Smooth muscle cell (in vitro differentiated cells): Measurements from ENCODE around the gene MYL12B. TPM values are rescaled to one million over a fixed set of nuclear protein-coding genes. Genes with fewer than 3 reads are reported as not detected.

Experiments used
- DNase-seq: peaks from one replicate; lab custom pipeline; 2025; ENCODE audit not compliant: unreplicated experiment; lab: John Stamatoyannopoulos, UW
- H2AFZ ChIP-seq: fragments of 200-600 bp; sonication (generic); 2 replicates; pipeline ENCODE4 v1.6.0; 2016; ENCODE audit warnings: antibody characterized with exemption, low read depth, mild to moderate bottlenecking
- H3F3A ChIP-seq: fragments of 200-600 bp; sonication (generic); 2 replicates; pipeline ENCODE4 v1.6.0; 2017; ENCODE audit warnings: antibody characterized with exemption, low read depth
- H3K27ac ChIP-seq: fragments of 200-600 bp; sonication (generic); 2 replicates; pipeline ENCODE4 v1.5.1; 2016; ENCODE audit warnings: low read depth, mild to moderate bottlenecking
- H3K27me3 ChIP-seq: fragments of 200-600 bp; sonication (generic); 2 replicates; pipeline ENCODE4 v1.6.1; 2016; ENCODE audit warnings: low read depth, mild to moderate bottlenecking
- H3K36me3 ChIP-seq: fragments of 200-600 bp; sonication (generic); 2 replicates; pipeline ENCODE4 v1.5.1; 2016; ENCODE audit warnings: low read depth
- H3K4me1 ChIP-seq: fragments of 200-600 bp; sonication (generic); 2 replicates; pipeline ENCODE4 v1.5.1; 2016; ENCODE audit warnings: low read depth
- H3K4me2 ChIP-seq: fragments of 200-600 bp; sonication (generic); 2 replicates; pipeline ENCODE4 v1.6.0; 2016; ENCODE audit warnings: mild to moderate bottlenecking
- H3K4me3 ChIP-seq: fragments of 200-600 bp; sonication (generic); 2 replicates; pipeline ENCODE4 v1.5.1; 2016; ENCODE audit warnings: mild to moderate bottlenecking
- H3K79me2 ChIP-seq: fragments of 200-600 bp; sonication (generic); 2 replicates; pipeline ENCODE4 v1.6.0; 2016; ENCODE audit warnings: low read depth, mild to moderate bottlenecking
- H3K9ac ChIP-seq: fragments of 200-600 bp; sonication (generic); 2 replicates; pipeline ENCODE4 v1.6.0; 2016; ENCODE audit warnings: low read depth
- H3K9me3 ChIP-seq: fragments of 200-600 bp; sonication (generic); replicated peaks from 2 replicates; pipeline ENCODE4 v1.5.1; 2016; ENCODE audit warnings: low read depth
- H4K20me1 ChIP-seq: fragments of 200-600 bp; sonication (generic); 2 replicates; pipeline ENCODE4 v1.6.0; 2016; ENCODE audit warnings: low read depth
- WGBS: methylation state at CpG from one replicate; pipeline ENCODE4 v1.1.7; 2016; ENCODE audit warnings: low lambda C conversion rate; 5-methylcytosine and 5-hydroxymethylcytosine counted together
- polyA plus RNA-seq: library from polyadenylated mRNA; unstranded; fragments of >200 nt; fragmentation: Nextera tagmentation; extraction: Ambion mirVana; gene quantifications from 2 replicates; pipeline ENCODE4 v1.2.1, GENCODE V29; 2016
- total RNA-seq: library from RNA; depleted of rRNA; stranded (reverse); fragments of >200 nt; gene quantifications from 2 replicates; pipeline ENCODE4 v1.2.3, GENCODE V29; 2014
- TF ChIP-seq, protein P1 (sequence below): fragments of 200-600 bp; sonication (generic); IDR thresholded peaks from 2 replicates; pipeline ENCODE4 v1.5.1; 2017; ENCODE audit warnings: borderline replicate concordance, mild to moderate bottlenecking, antibody characterized with exemption; ENCODE audit not compliant: insufficient read depth, poor library complexity, severe bottlenecking

Gene MYL12B
- total and polyA plus RNA-seq, 2 experiments from 2014 or later: 368 to 498 TPM

DNA sequence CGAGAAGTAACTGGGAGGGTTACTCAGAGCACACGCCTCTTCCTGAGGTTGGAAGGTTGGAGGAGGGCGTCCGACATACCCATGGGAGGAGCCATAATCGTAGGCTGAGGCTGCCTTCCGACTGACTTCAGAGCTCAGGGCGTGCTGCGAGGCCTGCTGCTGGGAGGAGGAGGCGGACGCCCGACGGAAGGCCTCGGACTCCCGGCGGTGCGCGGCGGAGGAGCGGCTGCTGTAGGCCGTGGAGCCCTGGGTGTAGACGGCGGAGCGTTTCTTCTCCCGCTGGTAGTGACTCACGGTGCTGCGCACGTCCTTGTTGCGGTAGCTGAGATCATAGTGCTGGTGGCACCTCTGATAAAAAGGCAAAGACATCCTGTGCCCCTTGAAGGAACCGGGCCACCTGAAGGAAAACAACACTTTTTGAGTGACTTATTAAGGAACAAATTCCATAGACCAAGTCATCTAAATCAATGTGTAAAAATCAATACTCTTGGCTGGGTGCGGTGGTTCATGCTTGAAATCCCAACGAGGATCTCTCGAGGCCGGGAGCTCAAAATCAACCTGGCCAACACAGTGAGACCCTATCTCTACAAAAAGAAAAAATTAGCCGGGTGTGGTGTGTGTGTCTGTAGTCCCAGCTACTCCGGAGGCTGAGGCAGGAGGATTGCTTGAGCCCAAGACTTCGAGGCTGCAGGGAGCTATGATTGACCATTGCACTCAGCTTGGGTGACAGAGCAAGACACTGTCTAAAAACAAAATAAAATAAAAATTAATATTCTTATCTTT, 46.9 kb upstream of the MYL12B start:
- TF ChIP-seq, protein P1, sequence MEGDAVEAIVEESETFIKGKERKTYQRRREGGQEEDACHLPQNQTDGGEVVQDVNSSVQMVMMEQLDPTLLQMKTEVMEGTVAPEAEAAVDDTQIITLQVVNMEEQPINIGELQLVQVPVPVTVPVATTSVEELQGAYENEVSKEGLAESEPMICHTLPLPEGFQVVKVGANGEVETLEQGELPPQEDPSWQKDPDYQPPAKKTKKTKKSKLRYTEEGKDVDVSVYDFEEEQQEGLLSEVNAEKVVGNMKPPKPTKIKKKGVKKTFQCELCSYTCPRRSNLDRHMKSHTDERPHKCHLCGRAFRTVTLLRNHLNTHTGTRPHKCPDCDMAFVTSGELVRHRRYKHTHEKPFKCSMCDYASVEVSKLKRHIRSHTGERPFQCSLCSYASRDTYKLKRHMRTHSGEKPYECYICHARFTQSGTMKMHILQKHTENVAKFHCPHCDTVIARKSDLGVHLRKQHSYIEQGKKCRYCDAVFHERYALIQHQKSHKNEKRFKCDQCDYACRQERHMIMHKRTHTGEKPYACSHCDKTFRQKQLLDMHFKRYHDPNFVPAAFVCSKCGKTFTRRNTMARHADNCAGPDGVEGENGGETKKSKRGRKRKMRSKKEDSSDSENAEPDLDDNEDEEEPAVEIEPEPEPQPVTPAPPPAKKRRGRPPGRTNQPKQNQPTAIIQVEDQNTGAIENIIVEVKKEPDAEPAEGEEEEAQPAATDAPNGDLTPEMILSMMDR: no peak
- no peak overlapping the region for H3K4me3 ChIP-seq
- H2AFZ ChIP-seq: no peak overlapping the region
- H3K79me2 ChIP-seq: no peaks in the 10 kb centered on the region
- peaks cover 8% of the 10 kb centered on the region for H3K4me1 ChIP-seq
- DNase-seq: no peak
- no peaks in the 10 kb centered on the region for H4K20me1 ChIP-seq
- WGBS: 98% methylated on average over 36 of the region's 36 CpGs
- no peak overlapping the region for H3K9ac ChIP-seq
- H3K36me3 ChIP-seq: no peaks in the 10 kb centered on the region
- no peaks in the 10 kb centered on the region for H3K9me3 ChIP-seq
- H3K27me3 ChIP-seq: no peaks in the 10 kb centered on the region
- no peak overlapping the region for H3K27ac ChIP-seq
- H3K4me2 ChIP-seq: no peak overlapping the region
- no peaks in the 10 kb centered on the region for H3F3A ChIP-seq

DNA sequence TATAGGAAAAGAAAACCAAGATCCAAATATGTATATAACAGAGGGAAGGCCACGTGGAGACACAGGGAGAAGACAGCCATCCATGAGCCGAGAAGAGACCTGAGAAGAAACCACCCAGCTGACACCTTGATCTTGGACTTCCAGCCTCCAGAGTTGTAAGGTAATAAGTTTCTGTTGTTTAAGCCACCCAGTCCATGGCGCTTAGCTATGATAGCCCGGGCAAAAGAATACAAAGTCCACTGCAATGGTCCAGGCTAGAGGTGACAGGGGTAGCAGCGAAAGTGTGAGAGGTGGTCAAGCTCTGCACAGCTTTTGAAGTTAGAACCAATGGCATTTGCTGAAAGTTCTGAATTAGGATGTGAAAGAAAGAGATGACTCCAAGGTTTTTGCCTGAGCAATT, 44.9 kb upstream of the MYL12B start:
- no peaks in the 10 kb centered on the region for H3F3A ChIP-seq
- 94% methylated on average over 5 of the region's 5 CpGs for WGBS
- H3K79me2 ChIP-seq: no peaks in the 10 kb centered on the region
- H3K9me3 ChIP-seq: no peaks in the 10 kb centered on the region
- no peak overlapping the region for H3K27ac ChIP-seq
- no peaks in the 10 kb centered on the region for H4K20me1 ChIP-seq
- H3K9ac ChIP-seq: no peak overlapping the region
- H3K27me3 ChIP-seq: no peaks in the 10 kb centered on the region
- no peak overlapping the region for H3K4me3 ChIP-seq
- no peak overlapping the region for H3K4me2 ChIP-seq
- DNase-seq: no peak
- H3K36me3 ChIP-seq: no peaks in the 10 kb centered on the region
- no peak overlapping the region for H2AFZ ChIP-seq
- TF ChIP-seq, protein P1: no peak
- peaks cover 2% of the 10 kb centered on the region for H3K4me1 ChIP-seq

DNA sequence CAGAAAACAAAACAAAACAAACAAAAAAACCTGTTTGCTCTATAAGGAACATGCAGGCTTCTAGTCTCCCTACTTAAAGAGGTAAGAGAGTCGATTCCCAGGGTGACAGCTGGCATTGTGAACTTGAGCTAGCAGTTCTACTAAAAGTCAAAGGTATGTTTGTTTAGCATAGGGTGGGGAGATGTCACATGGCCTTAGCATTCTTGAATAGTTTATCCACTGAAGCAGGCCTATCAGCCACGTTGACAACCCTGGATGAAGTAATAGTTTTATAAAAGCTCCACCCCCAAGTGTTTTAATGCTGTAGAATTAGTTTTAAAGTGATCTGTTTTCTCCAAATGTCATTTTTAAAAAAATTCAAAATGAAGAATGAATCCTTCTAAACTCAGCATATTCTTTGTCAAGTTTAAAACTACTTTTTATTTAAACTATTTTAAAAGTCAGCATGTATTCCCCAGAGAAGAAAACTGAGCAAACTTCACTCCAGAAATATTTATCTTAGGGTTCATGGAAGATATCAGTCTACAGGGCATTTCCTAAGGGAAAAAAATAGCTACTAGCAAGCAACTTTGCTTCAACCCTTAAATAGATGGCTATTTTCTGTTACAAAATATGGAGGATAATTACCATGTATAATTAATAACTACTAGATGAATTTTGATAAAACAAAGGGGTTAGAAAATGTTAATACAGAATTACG, 43.8 kb upstream of the MYL12B start:
- H3K4me2 ChIP-seq: peak overlapping the region; percentile 10
- H3K9me3 ChIP-seq: no peaks in the 10 kb centered on the region
- peak overlapping the region; percentile 45 for H2AFZ ChIP-seq
- TF ChIP-seq, protein P1: no peak
- peak overlapping the region; percentile 5 for H3K4me3 ChIP-seq
- no peaks in the 10 kb centered on the region for H3K79me2 ChIP-seq
- DNase-seq: no peak
- H3K4me1 ChIP-seq: no peaks in the 10 kb centered on the region
- no peaks in the 10 kb centered on the region for H3F3A ChIP-seq
- H3K27ac ChIP-seq: peak overlapping the region; percentile 17
- 65% methylated on average over 3 of the region's 3 CpGs for WGBS
- H3K9ac ChIP-seq: no peak overlapping the region
- no peaks in the 10 kb centered on the region for H4K20me1 ChIP-seq
- no peaks in the 10 kb centered on the region for H3K27me3 ChIP-seq
- no peaks in the 10 kb centered on the region for H3K36me3 ChIP-seq
